DND-41 (cell line): ENCODE measurements around the gene ARHGAP18.

Experiments used
- ATAC-seq: fragments of 200-7000 bp; cut with Tn5 transposase; 3 replicates; pipeline ENCODE4 v1.9.1; 2021; ENCODE audit warnings: low read depth; ENCODE audit not compliant: insufficient read depth
- DNase-seq: peaks from one replicate; pipeline ENCODE4 v3.0.0-alpha.2; 2020
- H2AFZ ChIP-seq: 2 replicates; pipeline ENCODE4 v1.6.0; 2012; ENCODE audit warnings: low read depth, low read length
- H3K27ac ChIP-seq: 2 replicates; pipeline ENCODE4 v1.5.1; 2012; ENCODE audit warnings: low read length, inconsistent platforms
- H3K27me3 ChIP-seq: fragments of 200-600 bp; sonication (generic); 2 replicates; pipeline ENCODE4 v1.6.0; 2012; ENCODE audit warnings: low read length, mild to moderate bottlenecking, inconsistent platforms; ENCODE audit not compliant: insufficient read depth, poor library complexity
- H3K36me3 ChIP-seq: 2 replicates; pipeline ENCODE4 v1.5.1; 2012; ENCODE audit warnings: low read length, inconsistent platforms; ENCODE audit not compliant: insufficient read depth
- H3K4me1 ChIP-seq: 2 replicates; pipeline ENCODE4 v1.5.1; 2012; ENCODE audit warnings: mild to moderate bottlenecking, low read length; ENCODE audit not compliant: insufficient read depth
- H3K4me2 ChIP-seq: 2 replicates; pipeline ENCODE4 v1.6.0; 2012; ENCODE audit warnings: mild to moderate bottlenecking, moderate library complexity, low read length, inconsistent platforms; ENCODE audit not compliant: insufficient read depth
- H3K4me3 ChIP-seq, 2 experiments: fragments of 200-600 bp in 1 of 2; shearing (Covaris generic) in 1 of 2; 2 replicates each; pipeline ENCODE4 v1.5.1; 2012 to 2016; ENCODE audit warnings: inconsistent platforms in 2 of 2, low read length in 2 of 2, mild to moderate bottlenecking in 2 of 2, low read depth in 1 of 2, moderate library complexity in 1 of 2
- H3K79me2 ChIP-seq: 2 replicates; pipeline ENCODE4 v1.6.0; 2012; ENCODE audit warnings: low read length, inconsistent platforms; ENCODE audit not compliant: insufficient read depth
- H3K9ac ChIP-seq: 2 replicates; pipeline ENCODE4 v1.6.0; 2012; ENCODE audit warnings: low read depth, mild to moderate bottlenecking, inconsistent platforms, low read length, moderate library complexity
- H3K9me3 ChIP-seq: 2 replicates; pipeline ENCODE4 v1.5.1; 2012; ENCODE audit warnings: low read length, moderate library complexity, mild to moderate bottlenecking, inconsistent platforms; ENCODE audit not compliant: insufficient read depth, severe bottlenecking
- H4K20me1 ChIP-seq: 2 replicates; pipeline ENCODE4 v1.6.0; 2012; ENCODE audit warnings: low read length; ENCODE audit not compliant: insufficient read depth
- CTCF ChIP-seq: IDR thresholded peaks from 2 replicates; pipeline ENCODE4 v1.5.1; 2012; ENCODE audit warnings: borderline replicate concordance, low read length, moderate library complexity, mild to moderate bottlenecking; ENCODE audit not compliant: poor library complexity, severe bottlenecking; ENCODE audit errors: extremely low read depth
- EZH2 ChIP-seq: IDR thresholded peaks from 3 replicates; pipeline ENCODE4 v1.6.1; 2012; ENCODE audit warnings: borderline replicate concordance, low read depth, mild to moderate bottlenecking, moderate library complexity, low read length, inconsistent platforms; ENCODE audit not compliant: severe bottlenecking

The ARHGAP18 gene

DNA sequence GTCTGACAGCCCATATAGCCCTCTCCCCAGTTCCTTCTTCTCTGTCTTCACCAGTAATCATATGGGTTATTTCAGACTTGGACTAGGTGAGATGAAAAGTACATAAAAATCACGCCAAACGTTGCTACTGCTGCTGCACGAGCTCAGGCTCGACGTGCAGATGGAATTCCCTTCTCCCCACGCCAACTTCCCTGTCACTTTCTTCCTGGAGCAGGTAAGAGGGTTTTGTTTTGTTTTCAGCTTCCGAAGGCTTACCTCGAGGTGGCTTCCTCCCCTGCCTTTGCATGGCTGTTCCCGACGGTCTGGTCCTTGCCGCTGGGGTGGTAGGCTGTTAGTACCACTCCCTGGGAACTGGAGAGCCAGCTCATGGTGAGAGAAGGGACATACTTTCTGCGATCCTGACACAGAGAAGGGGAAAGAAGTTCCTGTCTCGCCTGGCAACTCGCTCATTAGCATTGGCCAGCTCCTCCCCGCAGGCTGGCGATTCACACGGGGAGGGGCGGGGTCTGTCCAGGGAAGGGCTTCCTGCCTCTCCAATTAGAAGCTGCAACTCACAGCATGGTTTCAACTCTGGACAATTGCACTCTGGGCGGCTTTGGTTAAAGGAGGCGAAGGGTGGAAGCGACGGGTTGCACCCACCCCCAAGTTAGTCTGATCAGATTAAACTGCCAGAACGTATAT is at the start of gene ARHGAP18:
ARHGAP18 (minus strand) TSS at position 409 of the 681 bp plus-strand sequence; CDS start at position 368, 41 bp downstream.
- Histone ChIP-seq H3K79me2 (no peaks in the 10 kb centered on the region), H3K4me2 (peak within 1 kb of the TSS; percentile 70), H2AFZ (peak within 1 kb of the TSS; percentile 81), H3K4me1 (peaks cover 34% of the 10 kb centered on the region), H3K9ac (peak within 1 kb of the TSS; percentile 59), H3K27ac (peak within 1 kb of the TSS; percentile 75), H3K36me3 (no peaks in the 10 kb centered on the region), H4K20me1 (no peaks in the 10 kb centered on the region), H3K4me3 (peak within 1 kb of the TSS; percentile 24 to 65; a peak in 3 of 4 replicates), H3K27me3 (no peaks in the 10 kb centered on the region), H3K9me3 (no peaks in the 10 kb centered on the region)
- DNase-seq (peak; percentile 86), ATAC-seq (peak; percentile 94)
- TF ChIP-seq EZH2 (no peak), CTCF (no peak)

DNA sequence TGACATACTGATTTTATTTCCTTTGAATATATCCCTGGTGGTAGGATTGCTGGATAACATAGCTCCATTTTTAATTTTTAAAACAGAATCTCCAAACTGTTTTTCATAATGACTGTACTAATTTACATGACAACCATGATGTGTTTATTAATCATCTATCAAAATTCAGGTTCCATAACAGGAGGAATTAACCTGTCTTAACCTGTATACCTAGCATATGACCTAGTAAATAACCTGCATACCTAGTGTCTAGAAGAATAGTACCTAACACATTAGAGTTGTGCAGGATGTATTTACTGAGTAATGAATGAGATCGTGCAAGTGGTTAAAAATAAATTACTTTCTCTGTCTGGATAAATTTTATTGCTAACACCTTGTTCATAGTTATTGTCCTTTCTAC is 45.8 kb upstream of the ARHGAP18 start:
- H3K9me3 ChIP-seq = no peaks in the 10 kb centered on the region
- no peak overlapping the region for H2AFZ ChIP-seq
- no peaks in the 10 kb centered on the region for H4K20me1 ChIP-seq
- H3K36me3 ChIP-seq = no peaks in the 10 kb centered on the region
- no peak for DNase-seq
- no peak overlapping the region for H3K9ac ChIP-seq
- H3K27ac ChIP-seq = no peak overlapping the region
- no peak overlapping the region for H3K4me2 ChIP-seq
- TF ChIP-seq CTCF (no peak), EZH2 (no peak)
- no peaks in the 10 kb centered on the region for H3K27me3 ChIP-seq
- H3K4me3 ChIP-seq = no peak overlapping the region
- H3K4me1 ChIP-seq = peaks cover 1% of the 10 kb centered on the region; the same call in 1 of the 2 replicates
- no peak for ATAC-seq
- no peaks in the 10 kb centered on the region for H3K79me2 ChIP-seq

DNA sequence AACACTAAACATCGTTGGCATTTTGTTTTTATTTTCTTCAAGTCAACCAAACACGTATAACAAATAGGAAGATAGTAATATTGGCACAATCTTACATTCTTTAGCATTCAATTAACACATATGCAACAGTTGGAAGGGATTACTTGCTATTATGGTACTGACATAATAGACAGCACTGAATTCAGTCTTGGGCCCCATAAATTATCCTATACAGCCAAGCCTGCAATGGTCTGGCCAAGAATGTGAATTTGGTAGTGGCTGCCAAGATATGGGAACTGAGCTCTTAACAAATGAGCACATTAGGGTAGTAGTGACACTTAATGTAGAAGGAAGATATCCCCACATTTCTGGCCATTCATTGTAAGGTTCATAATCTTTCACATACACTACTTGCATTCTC is 44.8 kb upstream of the ARHGAP18 start:
- Histone ChIP-seq H3K4me1 (peaks cover 12% of the 10 kb centered on the region), H2AFZ (no peak overlapping the region), H4K20me1 (no peaks in the 10 kb centered on the region), H3K27me3 (no peaks in the 10 kb centered on the region), H3K27ac (no peak overlapping the region), H3K4me2 (no peak overlapping the region), H3K36me3 (no peaks in the 10 kb centered on the region), H3K9me3 (no peaks in the 10 kb centered on the region), H3K9ac (no peak overlapping the region), H3K4me3 (no peak overlapping the region), H3K79me2 (no peaks in the 10 kb centered on the region)
- no peak for ATAC-seq
- DNase-seq = no peak
- TF ChIP-seq EZH2 (no peak), CTCF (no peak)
